Neuronal stem cell (in vitro differentiated cells): Measurements from ENCODE around the gene SCFD1.
"Not testable (repeated sequence)": the region's sequence is repeated elsewhere in the genome, so short reads cannot be mapped to it uniquely, and the experiment has no call there.

Experiments used
- DNase-seq: peaks from one replicate; pipeline ENCODE4 v3.0.0-alpha.2; 2013; ENCODE audit warnings: low spot score
- H2AFZ ChIP-seq: one replicate; pipeline ENCODE4 v1.6.1; 2013; ENCODE audit warnings: mild to moderate bottlenecking, low read length, inconsistent platforms
- H2AK5ac ChIP-seq: 2 replicates; pipeline ENCODE4 v1.6.1; 2013; ENCODE audit warnings: low read depth, mild to moderate bottlenecking, inconsistent platforms, low read length, moderate library complexity, mixed read lengths
- H2BK120ac ChIP-seq: 2 replicates; pipeline ENCODE4 v1.6.1; 2013; ENCODE audit warnings: low read depth, mild to moderate bottlenecking, inconsistent platforms, low read length, moderate library complexity, mixed read lengths
- H2BK12ac ChIP-seq: one replicate; pipeline ENCODE4 v1.6.1; 2013; ENCODE audit warnings: low read length, inconsistent platforms
- H2BK15ac ChIP-seq: 2 replicates; pipeline ENCODE4 v1.6.1; 2013; ENCODE audit warnings: mild to moderate bottlenecking, low read length, inconsistent platforms, mixed read lengths
- H2BK5ac ChIP-seq: one replicate; pipeline ENCODE4 v1.6.1; 2013; ENCODE audit warnings: inconsistent platforms, mild to moderate bottlenecking, low read length, moderate library complexity
- H3K14ac ChIP-seq: one replicate; pipeline ENCODE4 v1.6.1; 2013; ENCODE audit warnings: low read length, inconsistent platforms
- H3K18ac ChIP-seq: 2 replicates; pipeline ENCODE4 v1.6.1; 2013; ENCODE audit warnings: low read length, inconsistent platforms
- H3K23ac ChIP-seq: 2 replicates; pipeline ENCODE4 v1.6.1; 2013; ENCODE audit warnings: low read depth, mild to moderate bottlenecking, mixed read lengths, low read length, inconsistent platforms; ENCODE audit not compliant: poor library complexity
- H3K27ac ChIP-seq: replicated peaks from 3 replicates; pipeline ENCODE4 v1.5.1; 2013; ENCODE audit warnings: low read length, inconsistent platforms
- H3K27me3 ChIP-seq, 3 experiments: 2 replicates each; pipeline ENCODE4 v1.6.1; 2013; ENCODE audit warnings: low read length in 3 of 3, mild to moderate bottlenecking in 2 of 3, inconsistent platforms in 1 of 3, low read depth in 1 of 3, mixed read lengths in 1 of 3, moderate library complexity in 1 of 3; ENCODE audit not compliant: control insufficient read depth in 3 of 3, insufficient read depth in 3 of 3
- H3K36me3 ChIP-seq, 2 donors: replicated peaks in 1 of 2; 2 replicates each; pipeline ENCODE4 v1.6.1; 2013; ENCODE audit warnings: low read length in 2 of 2; ENCODE audit not compliant: control insufficient read depth in 2 of 2, insufficient read depth in 2 of 2
- H3K4ac ChIP-seq: 2 replicates; pipeline ENCODE4 v1.6.1; 2013; ENCODE audit warnings: inconsistent platforms, mild to moderate bottlenecking, low read length, moderate library complexity
- H3K4me1 ChIP-seq, 2 donors: 1 replicate in 1 of 2; 2 replicates in 1 of 2; pipeline ENCODE4 v1.6.1; 2013; ENCODE audit warnings: low read length in 2 of 2, low read depth in 1 of 2; ENCODE audit not compliant: control insufficient read depth in 2 of 2, insufficient read depth in 1 of 2
- H3K4me2 ChIP-seq: one replicate; pipeline ENCODE4 v1.6.1; 2013; ENCODE audit warnings: mild to moderate bottlenecking, low read length, inconsistent platforms; ENCODE audit not compliant: insufficient read depth, poor library complexity, severe bottlenecking
- H3K4me3 ChIP-seq, 2 donors: 2 replicates each; pipeline ENCODE4 v1.5.1; 2013; ENCODE audit warnings: low read length in 2 of 2, mild to moderate bottlenecking in 2 of 2, inconsistent platforms in 1 of 2, moderate library complexity in 1 of 2
- H3K79me1 ChIP-seq: one replicate; pipeline ENCODE4 v1.6.1; 2013; ENCODE audit warnings: low read depth, mild to moderate bottlenecking, inconsistent platforms, low read length, moderate library complexity
- H3K9ac ChIP-seq: one replicate; pipeline ENCODE4 v1.6.1; 2013; ENCODE audit warnings: mild to moderate bottlenecking, low read depth, low read length, inconsistent platforms; ENCODE audit not compliant: poor library complexity
- H3K9me3 ChIP-seq, 2 donors: replicated peaks in 1 of 2; 2 replicates each; pipeline versions ENCODE3 to v1.6.1; 2013; ENCODE audit warnings: low read length in 2 of 2, mild to moderate bottlenecking in 2 of 2, inconsistent platforms in 1 of 2, low read depth in 1 of 2, mixed read lengths in 1 of 2, moderate library complexity in 1 of 2; ENCODE audit not compliant: control insufficient read depth in 2 of 2, insufficient read depth in 1 of 2
- H4K8ac ChIP-seq: one replicate; pipeline ENCODE4 v1.6.1; 2013; ENCODE audit warnings: low read depth, mild to moderate bottlenecking, inconsistent platforms, low read length, moderate library complexity
- H4K91ac ChIP-seq: one replicate; pipeline ENCODE4 v1.6.1; 2013; ENCODE audit warnings: low read length, low read depth, mild to moderate bottlenecking, inconsistent platforms; ENCODE audit not compliant: poor library complexity
- WGBS, 2 donors: extraction: QIAGEN DNeasy Blood & Tissue Kit; methylation state at CpG; one replicate each; pipeline ENCODE4 v1.1.7; 2013; ENCODE audit warnings: missing lambda C conversion rate in 2 of 2, mixed read lengths in 1 of 2; ENCODE audit not compliant: insufficient read length in 2 of 2, insufficient replicate concordance in 1 of 2; ENCODE audit errors: extremely low coverage in 2 of 2; 5-methylcytosine and 5-hydroxymethylcytosine counted together

The SCFD1 gene

DNA sequence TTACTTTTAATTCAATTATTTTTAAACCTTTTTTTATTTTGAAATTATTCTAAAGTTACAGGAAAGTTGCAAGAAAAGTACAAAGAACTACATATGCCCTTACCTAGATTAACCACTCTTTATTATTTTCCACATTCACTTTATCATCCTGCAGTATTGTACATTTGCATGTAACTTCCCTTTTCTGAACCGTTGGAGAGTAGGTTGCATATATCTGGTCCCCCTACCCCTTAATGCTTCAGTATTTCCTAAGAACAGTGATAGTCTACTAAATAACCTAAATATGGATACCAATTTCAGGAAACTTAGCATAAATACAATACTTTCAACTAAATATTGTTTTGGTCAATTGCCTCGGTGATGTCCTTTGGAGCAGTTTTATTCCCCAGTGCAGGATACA, 48.2 kb upstream of the SCFD1 start:
- no peak overlapping the region for H3K4ac ChIP-seq
- H3K4me2 ChIP-seq = no peak overlapping the region
- no peaks in the 10 kb centered on the region for H3K79me1 ChIP-seq
- no peak overlapping the region for H4K8ac ChIP-seq
- H2BK12ac ChIP-seq = no peak overlapping the region
- H3K27me3 ChIP-seq = no peaks in the 10 kb centered on the region
- H3K9me3 ChIP-seq = peaks cover 0 to 3% of the 10 kb centered on the region in 2 donors
- H4K91ac ChIP-seq = no peak overlapping the region
- no peak overlapping the region for H2BK5ac ChIP-seq
- peaks cover 0 to 10% of the 10 kb centered on the region in 2 donors for H3K36me3 ChIP-seq
- no peak overlapping the region for H3K27ac ChIP-seq
- H3K23ac ChIP-seq = no peak overlapping the region
- H3K14ac ChIP-seq = no peak overlapping the region
- H2BK15ac ChIP-seq = no peak overlapping the region
- no peak overlapping the region for H2AK5ac ChIP-seq
- no peak for DNase-seq
- H3K4me3 ChIP-seq = no peak overlapping the region
- no peak overlapping the region for H2BK120ac ChIP-seq
- no CpG with 5 or more reads among the region's 2 CpGs for WGBS, 2 donors
- H3K4me1 ChIP-seq = peaks cover 0 to 4% of the 10 kb centered on the region in 2 donors
- no peak overlapping the region for H3K18ac ChIP-seq
- no peak overlapping the region for H3K9ac ChIP-seq
- no peak overlapping the region for H2AFZ ChIP-seq

DNA sequence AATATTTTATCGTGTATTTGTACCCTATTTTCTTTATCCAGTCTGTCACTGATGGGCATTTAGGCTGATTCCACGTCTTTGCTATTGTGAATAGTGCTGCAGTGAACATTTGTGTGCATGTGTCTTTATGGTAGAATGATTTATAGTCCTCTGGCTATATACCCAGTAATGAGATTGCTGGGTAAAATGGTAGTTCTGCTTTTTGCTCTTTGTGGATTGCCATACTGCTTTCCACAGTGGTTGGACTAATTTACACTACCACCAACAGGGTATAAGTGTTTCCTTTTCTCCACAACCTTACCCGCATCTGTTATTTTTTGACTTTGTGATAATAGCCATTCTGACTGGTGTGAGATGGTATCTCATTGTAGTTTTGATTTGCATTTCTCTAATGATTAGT, 47.3 kb upstream of the SCFD1 start:
- H2AFZ ChIP-seq, H3K9me3 ChIP-seq, H3K4ac ChIP-seq, H3K27ac ChIP-seq, H3K4me1 ChIP-seq, H2BK5ac ChIP-seq, H3K14ac ChIP-seq, H2AK5ac ChIP-seq, H4K8ac ChIP-seq, H3K27me3 ChIP-seq, H3K79me1 ChIP-seq, H3K4me2 ChIP-seq, H3K18ac ChIP-seq, H2BK15ac ChIP-seq, H2BK120ac ChIP-seq, H2BK12ac ChIP-seq, DNase-seq, H3K4me3 ChIP-seq, H3K23ac ChIP-seq, H3K9ac ChIP-seq, H4K91ac ChIP-seq: not testable (repeated sequence)
- H3K36me3 ChIP-seq = peaks cover 0 to 10% of the 10 kb centered on the region in 2 donors
- no CpG with 5 or more reads among the region's 3 CpGs for WGBS, 2 donors

DNA sequence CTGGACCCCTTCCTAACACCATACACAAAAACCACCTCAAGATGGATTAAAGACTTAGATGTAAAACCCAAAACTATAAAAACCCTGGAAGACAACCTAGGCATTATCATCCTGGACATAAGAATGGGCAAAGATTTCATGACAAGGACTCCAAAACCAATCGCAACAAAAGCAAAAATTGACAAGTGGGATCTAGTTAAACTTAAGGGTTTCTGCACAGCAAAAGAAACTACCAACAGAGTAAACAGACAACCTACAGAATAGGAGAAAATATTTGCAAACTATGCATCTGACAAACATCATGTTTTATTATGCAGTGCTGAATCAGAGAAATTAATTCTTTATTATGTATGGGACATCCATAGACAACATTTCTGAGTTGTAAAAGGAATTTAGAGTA, 45.8 kb upstream of the SCFD1 start:
- H3K14ac ChIP-seq, H3K9ac ChIP-seq, H3K4ac ChIP-seq, H2AFZ ChIP-seq, H3K79me1 ChIP-seq, H3K4me2 ChIP-seq, H3K23ac ChIP-seq, H3K27ac ChIP-seq, H3K9me3 ChIP-seq, H2AK5ac ChIP-seq, H4K91ac ChIP-seq, H3K18ac ChIP-seq, H2BK120ac ChIP-seq, H3K27me3 ChIP-seq, H4K8ac ChIP-seq, H2BK5ac ChIP-seq, H2BK12ac ChIP-seq, H3K4me3 ChIP-seq, DNase-seq, H2BK15ac ChIP-seq, H3K4me1 ChIP-seq: not testable (repeated sequence)
- WGBS, 2 donors = no CpG with 5 or more reads among the region's 1 CpG
- peaks cover 0 to 16% of the 10 kb centered on the region in 2 donors for H3K36me3 ChIP-seq

DNA sequence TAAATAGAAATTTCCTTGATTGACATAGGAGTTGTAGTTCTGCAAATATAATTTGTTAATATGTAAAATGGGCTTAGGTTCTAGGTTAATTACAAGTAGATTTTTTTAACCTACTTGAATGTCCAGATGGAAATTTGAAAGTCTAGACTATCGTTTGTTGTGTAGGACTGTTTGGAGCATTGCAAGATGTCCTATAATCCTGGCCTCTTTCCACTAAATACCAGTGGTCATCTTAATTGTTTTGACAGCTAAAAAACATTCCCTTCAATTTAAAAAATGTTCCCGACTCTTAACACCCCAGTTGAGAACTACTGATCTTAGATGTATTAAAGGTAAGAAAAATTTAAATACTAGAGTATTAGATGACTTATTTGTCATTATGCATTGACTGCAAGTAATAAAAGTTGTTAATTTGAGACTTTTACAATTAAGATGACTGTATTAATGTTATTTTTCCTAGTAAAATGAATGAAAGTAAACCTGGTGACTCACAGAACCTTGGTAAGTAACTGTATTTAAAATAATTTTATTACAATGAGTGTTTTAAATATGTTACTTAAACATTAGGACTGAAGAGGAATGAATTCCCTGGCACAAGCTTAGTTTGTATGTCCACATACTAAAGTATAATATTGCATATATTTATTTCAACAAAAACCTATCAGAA, 41.4 kb upstream of the SCFD1 start:
- Histone ChIP-seq H2BK12ac (no peak overlapping the region), H3K14ac (no peak overlapping the region), H3K4me1 (peaks cover 0 to 3% of the 10 kb centered on the region in 2 donors), H3K4ac (no peak overlapping the region), H2BK15ac (no peak overlapping the region), H3K27ac (no peak overlapping the region), H3K36me3 (peaks cover 2 to 36% of the 10 kb centered on the region in 2 donors), H3K18ac (no peak overlapping the region), H3K27me3 (no peaks in the 10 kb centered on the region), H3K4me2 (no peak overlapping the region), H2BK120ac (no peak overlapping the region), H2AK5ac (no peak overlapping the region), H2BK5ac (no peak overlapping the region), H3K9ac (no peak overlapping the region), H4K91ac (no peak overlapping the region), H4K8ac (no peak overlapping the region), H3K79me1 (no peaks in the 10 kb centered on the region), H3K4me3 (no peak overlapping the region), H3K9me3 (peaks cover 3 to 27% of the 10 kb centered on the region in 2 donors), H3K23ac (no peak overlapping the region), H2AFZ (no peak overlapping the region)
- no peak for DNase-seq
- WGBS, 2 donors = no CpG with 5 or more reads among the region's 2 CpGs
